Ovary (tissue), 9 donors: Measurements from ENCODE around the gene LPIN2. TPM values are rescaled to one million over a fixed set of nuclear protein-coding genes. Genes with fewer than 3 reads are reported as not detected.
"Not testable (repeated sequence)": the region's sequence is repeated elsewhere in the genome, so short reads cannot be mapped to it uniquely, and the experiment has no call there.

Source experiments
- DNase-seq, 5 donors: peaks; one replicate each; pipeline ENCODE4 v3.0.0-alpha.2; 2019 to 2020
- H3K27ac ChIP-seq, 2 donors: fragments of 200-600 bp; one replicate each; pipeline versions ENCODE4 v1.5.1 to v1.8.0; 2019 to 2022
- H3K27me3 ChIP-seq: fragments of 200-600 bp; one replicate; pipeline ENCODE4 v1.8.0; 2022
- H3K36me3 ChIP-seq: fragments of 200-600 bp; sonication (generic); one replicate; pipeline ENCODE4 v1.5.1; 2019
- H3K4me1 ChIP-seq: one replicate; pipeline ENCODE4 v1.8.1; 2013; ENCODE audit warnings: mild to moderate bottlenecking, moderate library complexity; ENCODE audit not compliant: insufficient read depth
- H3K4me3 ChIP-seq: fragments of 200-600 bp; sonication (generic); one replicate; pipeline ENCODE4 v1.5.1; 2017
- H3K9me3 ChIP-seq, 2 donors: fragments of 200-600 bp in 1 of 2; sonication (generic) in 1 of 2; one replicate each; pipeline versions ENCODE4 v1.5.1 to v1.8.1; 2013 to 2019; ENCODE audit warnings: mild to moderate bottlenecking in 1 of 2, moderate library complexity in 1 of 2
- EP300 ChIP-seq: sonication (generic); formaldehyde crosslinking; IDR thresholded peaks from one replicate; pipeline ENCODE4 v1.6.1; 2017; ENCODE audit warnings: antibody characterized with exemption
- POLR2A ChIP-seq: fragments of 450-650 bp; IDR thresholded peaks from one replicate; pipeline ENCODE4 v1.6.1; 2017; ENCODE audit warnings: antibody characterized with exemption, mild to moderate bottlenecking, moderate library complexity
- WGBS, 3 donors: extraction: QIAGEN DNeasy Blood & Tissue Kit in 1 of 3; methylation state at CpG; one replicate each; pipeline versions ENCODE4 v1.1.5 to v1.1.7; 2013 to 2017; 5-methylcytosine and 5-hydroxymethylcytosine counted together
- intact Hi-C, 4 donors: fragments of 100-400 bp; cut with DNase I; formaldehyde crosslinking; loops; one replicate each; pipeline versions ENCODE4 v1.11.0 to v1.15.1; 2022 to 2023
- polyA plus RNA-seq, 2 donors: library from polyadenylated mRNA; stranded (reverse); fragments of 200-250 nt in 1 of 2; fragments of 350-450 nt in 1 of 2; fragmentation: Illumina TruSeq in 1 of 2; extraction: RNeasy Lipid Tissue Mini Kit (QIAGEN cat#74804) in 1 of 2; gene quantifications; one replicate each; pipeline ENCODE4 v1.2.3, GENCODE V29; 2013 to 2014
- total RNA-seq, 7 donors: library from RNA; depleted of rRNA in 2 of 7; stranded (reverse); fragments of >200 nt in 2 of 7; fragmentation: NEBNext Ultra II Directional in 3 of 7; extraction: Animal tissue kit (Norgen Biotek cat#: 25700) in 3 of 7; gene quantifications; one replicate each; pipeline versions ENCODE4 v1.1.0 to v1.2.4, GENCODE V29; 2016 to 2023
- TF ChIP-seq, protein P1 (sequence below), 3 donors: fragments of 450-650 bp in 2 of 3; fragments of 200-600 bp in 1 of 3; IDR thresholded peaks; one replicate each; pipeline versions ENCODE4 v1.5.1 to v1.8.0; 2016 to 2022; ENCODE audit warnings: antibody characterized with exemption in 3 of 3, mild to moderate bottlenecking in 1 of 3
- donor health status: DM: no; HTN: no; CAD: no; lungs with moderate emphysema.
- donor health status: DM: no; HTN: no; CAD: no.
- donor health status: Bipolar disorder and iron deficiency.
- donor health status: DM: yes; HTN: yes; CAD: no.
- donor health status: DM: no; HTN: no; CAD: no.
- donor health status: DM: yes; HTN: yes; CAD: no.

LPIN2 gene
- total and polyA plus RNA-seq, 9 donors, result 13.4 to 44.7 (median 26.4) TPM

GRCh38 chr18:3053081-3053480 lies 40.1 kb upstream of the LPIN2 start:
- no peaks in the 10 kb centered on the region for H3K27me3 ChIP-seq
- DNase-seq, result no peak
- H3K27ac ChIP-seq, result no peak overlapping the region
- no peaks in the 10 kb centered on the region for H3K4me1 ChIP-seq
- H3K4me3 ChIP-seq, result no peak overlapping the region
- WGBS, 3 donors, result 93 to 99% (median 97%) methylated on average over 4 of the region's 4 CpGs
- H3K36me3 ChIP-seq, result no peaks in the 10 kb centered on the region
- H3K9me3 ChIP-seq, result no peaks in the 10 kb centered on the region
- TF ChIP-seq POLR2A (no peak), EP300 (no peak)
- TF ChIP-seq, protein P1, sequence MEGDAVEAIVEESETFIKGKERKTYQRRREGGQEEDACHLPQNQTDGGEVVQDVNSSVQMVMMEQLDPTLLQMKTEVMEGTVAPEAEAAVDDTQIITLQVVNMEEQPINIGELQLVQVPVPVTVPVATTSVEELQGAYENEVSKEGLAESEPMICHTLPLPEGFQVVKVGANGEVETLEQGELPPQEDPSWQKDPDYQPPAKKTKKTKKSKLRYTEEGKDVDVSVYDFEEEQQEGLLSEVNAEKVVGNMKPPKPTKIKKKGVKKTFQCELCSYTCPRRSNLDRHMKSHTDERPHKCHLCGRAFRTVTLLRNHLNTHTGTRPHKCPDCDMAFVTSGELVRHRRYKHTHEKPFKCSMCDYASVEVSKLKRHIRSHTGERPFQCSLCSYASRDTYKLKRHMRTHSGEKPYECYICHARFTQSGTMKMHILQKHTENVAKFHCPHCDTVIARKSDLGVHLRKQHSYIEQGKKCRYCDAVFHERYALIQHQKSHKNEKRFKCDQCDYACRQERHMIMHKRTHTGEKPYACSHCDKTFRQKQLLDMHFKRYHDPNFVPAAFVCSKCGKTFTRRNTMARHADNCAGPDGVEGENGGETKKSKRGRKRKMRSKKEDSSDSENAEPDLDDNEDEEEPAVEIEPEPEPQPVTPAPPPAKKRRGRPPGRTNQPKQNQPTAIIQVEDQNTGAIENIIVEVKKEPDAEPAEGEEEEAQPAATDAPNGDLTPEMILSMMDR (IDR thresholded peaks at IDR 0.05), result no peak
- intact Hi-C loops, result no loop called here

GRCh38 chr18:3052411-3052758 lies 39.4 kb upstream of the LPIN2 start:
- no peak overlapping the region for H3K27ac ChIP-seq
- intact Hi-C loops, result no loop called here
- WGBS, 3 donors, result 64 to 83% (median 77%) methylated on average over 2 of the region's 2 CpGs
- no peaks in the 10 kb centered on the region for H3K36me3 ChIP-seq
- H3K4me1 ChIP-seq, result no peaks in the 10 kb centered on the region
- H3K4me3 ChIP-seq, result no peak overlapping the region
- no peaks in the 10 kb centered on the region for H3K9me3 ChIP-seq
- DNase-seq, result no peak
- TF ChIP-seq POLR2A (no peak), EP300 (no peak)
- TF ChIP-seq, protein P1 (IDR thresholded peaks at IDR 0.05), result no peak
- H3K27me3 ChIP-seq, result no peaks in the 10 kb centered on the region

GRCh38 chr18:3051718-3052410 lies 38.9 kb upstream of the LPIN2 start:
- Histone ChIP-seq H3K36me3 (no peaks in the 10 kb centered on the region), H3K4me3 (no peak overlapping the region), H3K4me1 (no peaks in the 10 kb centered on the region), H3K27me3 (no peaks in the 10 kb centered on the region), H3K9me3 (no peaks in the 10 kb centered on the region), H3K27ac (no peak overlapping the region)
- DNase-seq, result no peak
- TF ChIP-seq POLR2A (no peak), EP300 (no peak)
- TF ChIP-seq, protein P1 (IDR thresholded peaks at IDR 0.05), result no peak
- intact Hi-C loops, result no loop called here
- 88 to 91% (median 89%) methylated on average over 8 of the region's 8 CpGs for WGBS, 3 donors

DNA sequence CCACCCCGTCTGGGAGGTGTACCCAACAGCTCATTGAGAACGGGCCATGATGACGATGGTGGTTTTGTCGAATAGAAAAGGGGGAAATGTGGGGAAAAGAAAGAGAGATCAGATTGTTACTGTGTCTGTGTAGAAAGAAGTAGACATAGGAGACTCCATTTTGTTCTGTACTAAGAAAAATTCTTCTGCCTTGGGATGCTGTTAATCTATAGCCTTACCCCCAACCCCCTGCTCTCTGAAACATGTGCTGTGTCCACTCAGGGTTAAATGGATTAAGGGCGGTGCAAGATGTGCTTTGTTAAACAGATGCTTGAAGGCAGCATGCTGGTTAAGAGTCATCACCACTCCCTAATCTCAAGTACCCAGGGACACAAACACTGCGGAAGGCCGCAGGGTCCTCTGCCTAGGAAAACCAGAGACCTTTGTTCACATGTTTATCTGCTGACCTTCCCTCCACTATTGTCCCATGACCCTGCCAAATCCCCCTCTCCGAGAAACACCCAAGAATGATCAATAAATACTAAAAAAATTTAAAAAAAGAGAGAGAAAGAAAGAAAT lies 37.0 kb upstream of the LPIN2 start:
- H3K4me1 ChIP-seq, H3K27me3 ChIP-seq, H3K4me3 ChIP-seq, H3K36me3 ChIP-seq, H3K27ac ChIP-seq, intact Hi-C loops, DNase-seq, H3K9me3 ChIP-seq: not testable (repeated sequence)
- WGBS, 3 donors, result 77 to 84% (median 81%) methylated on average over 3 to 8 of the region's 8 CpGs

DNA sequence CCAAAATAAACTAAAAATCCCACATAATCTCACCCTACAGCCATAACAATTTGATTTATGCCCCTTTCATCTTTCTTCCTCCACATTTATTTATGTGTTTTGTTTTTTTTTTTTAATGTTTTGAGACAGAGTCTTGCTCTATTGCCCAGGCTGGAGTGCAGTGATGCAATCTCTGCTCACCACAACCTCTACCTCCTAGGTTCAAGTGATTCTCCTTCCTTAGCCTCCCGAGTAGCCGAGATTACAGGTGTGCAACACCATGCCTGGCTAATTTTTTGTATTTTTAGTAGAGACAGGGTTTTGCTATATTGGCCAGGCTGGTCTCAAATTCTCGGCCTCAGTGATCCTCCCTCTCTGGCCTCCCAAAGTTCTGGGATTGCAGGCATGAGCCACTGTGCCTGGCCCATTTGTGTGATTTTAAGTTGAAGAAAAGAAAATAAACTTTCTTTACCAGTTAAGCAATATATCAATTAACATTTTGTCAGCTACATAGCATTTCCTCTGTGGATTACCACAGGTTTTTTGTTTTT lies 35.9 kb upstream of the LPIN2 start:
- Histone ChIP-seq H3K36me3 (no peaks in the 10 kb centered on the region), H3K27ac (no peak overlapping the region), H3K4me3 (no peak overlapping the region), H3K9me3 (no peaks in the 10 kb centered on the region), H3K27me3 (no peaks in the 10 kb centered on the region), H3K4me1 (peaks cover 5% of the 10 kb centered on the region)
- 80 to 93% (median 83%) methylated on average over 3 of the region's 3 CpGs for WGBS, 3 donors
- no peak for DNase-seq
- TF ChIP-seq, protein P1 (IDR thresholded peaks at IDR 0.05), result no peak
- TF ChIP-seq POLR2A (no peak), EP300 (no peak)
- intact Hi-C loops, result no loop called here
